ENCODE results near the gene NR2F1.

DNA sequence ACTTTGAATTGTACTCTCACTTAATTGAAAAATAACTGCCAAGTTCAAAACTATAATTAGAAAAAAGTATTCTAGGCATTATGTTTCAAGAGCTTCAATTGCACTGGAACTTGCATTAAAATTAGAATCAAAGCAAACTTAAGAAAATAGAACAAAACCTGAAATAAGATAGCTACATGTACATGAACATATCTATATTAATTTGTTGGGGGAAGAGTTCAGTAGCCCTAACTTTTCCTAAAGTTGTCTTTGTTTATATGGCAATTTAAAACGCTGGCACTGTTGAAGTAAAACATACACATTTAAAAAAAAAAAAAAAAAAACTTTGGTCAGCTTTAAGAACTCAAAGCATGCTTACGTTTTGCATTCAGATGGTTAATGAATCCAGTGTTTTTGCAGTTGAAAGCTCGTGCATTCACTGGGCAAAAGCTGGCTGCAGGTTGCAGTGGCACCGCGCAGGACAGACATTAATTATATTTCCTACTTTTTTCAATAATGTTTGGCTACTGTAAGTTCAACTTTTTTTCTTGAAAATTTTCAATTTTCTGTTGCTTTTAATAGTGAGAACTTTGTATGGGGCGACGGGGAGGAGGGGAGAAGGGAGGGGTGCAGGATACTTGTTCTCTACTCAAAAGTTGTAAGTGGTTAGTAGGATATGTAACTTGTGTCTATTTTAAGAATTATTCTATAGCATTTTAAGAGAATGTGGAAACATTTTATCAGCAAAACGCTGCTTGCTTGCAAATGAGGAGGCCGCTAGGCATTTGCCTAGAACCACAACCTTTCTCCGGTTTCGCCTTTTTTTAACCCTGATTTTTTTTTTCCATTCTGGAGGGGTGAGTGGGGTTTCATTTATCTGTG lies 3.9 kb downstream of the NR2F1 start:
- TF ChIP-seq NFRKB (IDR thresholded peaks at IDR 0.05) (no peak), HDGF (IDR thresholded peaks at IDR 0.05; ENCODE audit: borderline replicate concordance) (no peak), L3MBTL2 (conservative IDR thresholded peaks at IDR 0.05) (no peak), CTBP1 (IDR thresholded peaks at IDR 0.05; ENCODE audit: borderline replicate concordance) (no peak), FOXM1 (IDR thresholded peaks at IDR 0.05; ENCODE audit: borderline replicate concordance) (no peak), ELF4 (IDR thresholded peaks at IDR 0.05) (no peak), SUZ12 (IDR thresholded peaks at IDR 0.05) (no peak)
- TF ChIP-seq, protein P1, sequence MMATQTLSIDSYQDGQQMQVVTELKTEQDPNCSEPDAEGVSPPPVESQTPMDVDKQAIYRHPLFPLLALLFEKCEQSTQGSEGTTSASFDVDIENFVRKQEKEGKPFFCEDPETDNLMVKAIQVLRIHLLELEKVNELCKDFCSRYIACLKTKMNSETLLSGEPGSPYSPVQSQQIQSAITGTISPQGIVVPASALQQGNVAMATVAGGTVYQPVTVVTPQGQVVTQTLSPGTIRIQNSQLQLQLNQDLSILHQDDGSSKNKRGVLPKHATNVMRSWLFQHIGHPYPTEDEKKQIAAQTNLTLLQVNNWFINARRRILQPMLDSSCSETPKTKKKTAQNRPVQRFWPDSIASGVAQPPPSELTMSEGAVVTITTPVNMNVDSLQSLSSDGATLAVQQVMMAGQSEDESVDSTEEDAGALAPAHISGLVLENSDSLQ (IDR thresholded peaks at IDR 0.05), result no peak
